ENCODE data around the gene ARFGEF3. TPM values are rescaled to one million over a fixed set of nuclear protein-coding genes. Genes with fewer than 3 reads are reported as not detected.
A peak's percentile ranks its signal among the peaks of the same experiment; 100 is the strongest.
"Not testable (repeated sequence)": the region's sequence is repeated elsewhere in the genome, so short reads cannot be mapped to it uniquely, and the experiment has no call there.

Gene ARFGEF3
- total RNA-seq, 1 donor from 2014 or later = 9.5 TPM

GRCh38 chr6:138211048-138211581, 49.4 kb downstream of the ARFGEF3 start:
- peak; percentile 18 for TF ChIP-seq CTCF (conservative IDR thresholded peaks at IDR 0.05; ENCODE audit: low read depth, low read length)
- DNase-seq (ENCODE audit: low read depth) = no peak
- H3K4me3 ChIP-seq (ENCODE audit: low read depth, low read length) = no peak overlapping the region

GRCh38 chr6:138211601-138212000, 49.9 kb downstream of the ARFGEF3 start:
- no peak for DNase-seq (ENCODE audit: low read depth)
- H3K4me3 ChIP-seq (ENCODE audit: low read depth, low read length) = no peak overlapping the region
- TF ChIP-seq CTCF (conservative IDR thresholded peaks at IDR 0.05; ENCODE audit: low read depth, low read length) = no peak

GRCh38 chr6:138212530-138212929, 50.8 kb downstream of the ARFGEF3 start:
- not testable (repeated sequence) for H3K4me3 ChIP-seq (ENCODE audit: low read depth, low read length); DNase-seq (ENCODE audit: low read depth)

GRCh38 chr6:138215093-138215782, 53.5 kb downstream of the ARFGEF3 start:
- H3K4me3 ChIP-seq (ENCODE audit: low read depth, low read length) = no peak overlapping the region
- TF ChIP-seq CTCF (conservative IDR thresholded peaks at IDR 0.05; ENCODE audit: low read depth, low read length) = no peak
- no peak for DNase-seq (ENCODE audit: low read depth)

GRCh38 chr6:138218449-138218848, 56.7 kb downstream of the ARFGEF3 start, which contains the start of gene PBOV1:
Gene PBOV1 (minus strand): TSS chr6:138218491. CDS start chr6:138218395, 96 bp downstream.
- TF ChIP-seq CTCF (conservative IDR thresholded peaks at IDR 0.05; ENCODE audit: low read depth, low read length) = no peak
- no peak within 1 kb of the TSS for H3K4me3 ChIP-seq (ENCODE audit: low read depth, low read length)
- no peak for DNase-seq (ENCODE audit: low read depth)

- H3K4me3 ChIP-seq (ENCODE audit: low read depth, low read length) = no peak overlapping the region
- DNase-seq (ENCODE audit: low read depth) = no peak
- no peak for TF ChIP-seq CTCF (conservative IDR thresholded peaks at IDR 0.05; ENCODE audit: low read depth, low read length)
Measured at GRCh38 chr6:138219398-138219797, 57.7 kb downstream of the ARFGEF3 start.

GRCh38 chr6:138219901-138220300, 58.2 kb downstream of the ARFGEF3 start:
- H3K4me3 ChIP-seq (ENCODE audit: low read depth, low read length) = no peak overlapping the region
- TF ChIP-seq CTCF (conservative IDR thresholded peaks at IDR 0.05; ENCODE audit: low read depth, low read length) = no peak
- DNase-seq (ENCODE audit: low read depth) = no peak
